Kidney (tissue), 14 donors: ENCODE results near the gene TULP4. TPM values are rescaled to one million over a fixed set of nuclear protein-coding genes. Genes with fewer than 3 reads are reported as not detected.

ENCODE experiments used
- DNase-seq, 5 donors: peaks; one replicate each; pipeline ENCODE4 v3.0.0-alpha.2; 2013 to 2020
- FAIRE-seq: peaks from 2 replicates; lab custom pipeline; 2012; peaks lifted over from hg19 to GRCh38; lab: Jason Lieb, UNC
- H3K27ac ChIP-seq, 2 donors: one replicate each; pipeline ENCODE4 v1.7.0; 2013; ENCODE audit warnings: low read depth in 2 of 2, low read length in 2 of 2, inconsistent platforms in 1 of 2
- H3K27me3 ChIP-seq: one replicate; pipeline ENCODE4 v1.7.1; 2013; ENCODE audit warnings: low read length, inconsistent platforms; ENCODE audit not compliant: control insufficient read depth, insufficient read depth
- H3K36me3 ChIP-seq, 3 donors: one replicate each; pipeline versions ENCODE4 v1.7.0 to v1.7.1; 2013; ENCODE audit warnings: low read length in 3 of 3, control low read depth in 1 of 3, inconsistent platforms in 1 of 3; ENCODE audit not compliant: insufficient read depth in 3 of 3, control insufficient read depth in 2 of 3
- H3K4me1 ChIP-seq, 3 donors: one replicate each; pipeline versions ENCODE4 v1.7.0 to v1.7.1; 2013; ENCODE audit warnings: low read length in 3 of 3, inconsistent platforms in 1 of 3, low read depth in 1 of 3; ENCODE audit not compliant: control insufficient read depth in 2 of 3, insufficient read depth in 2 of 3
- H3K4me3 ChIP-seq, 3 donors: one replicate each; pipeline versions ENCODE4 v1.7.0 to v1.8.1; 2013; ENCODE audit warnings: low read length in 3 of 3, control low read depth in 1 of 3, inconsistent platforms in 1 of 3
- H3K9ac ChIP-seq, 3 donors: one replicate each; pipeline versions ENCODE4 v1.7.0 to v1.7.1; 2013; ENCODE audit warnings: low read length in 3 of 3, control low read depth in 1 of 3, inconsistent platforms in 1 of 3
- H3K9me3 ChIP-seq, 3 donors: one replicate each; pipeline versions ENCODE4 v1.7.0 to v1.7.1; 2013; ENCODE audit warnings: low read length in 3 of 3, control low read depth in 1 of 3, inconsistent platforms in 1 of 3; ENCODE audit not compliant: control insufficient read depth in 2 of 3, insufficient read depth in 1 of 3
- CTCF ChIP-seq: IDR thresholded peaks from 3 replicates; pipeline ENCODE4 v1.5.1; 2012; ENCODE audit warnings: mild to moderate bottlenecking, moderate library complexity, borderline replicate concordance; ENCODE audit not compliant: insufficient read depth; ENCODE audit errors: extremely low read depth
- intact Hi-C: fragments of 100-400 bp; cut with DNase I; formaldehyde crosslinking; loops from one replicate; pipeline ENCODE4 v1.11.1; 2022
- polyA plus RNA-seq: library from polyadenylated mRNA; stranded (reverse); fragments of 350-450 nt; fragmentation: Illumina TruSeq; extraction: RNeasy Lipid Tissue Mini Kit (QIAGEN cat#74804); gene quantifications from one replicate; pipeline ENCODE4 v1.2.3, GENCODE V29; 2014; ENCODE audit warnings: low read depth, low replicate concordance; ENCODE audit not compliant: insufficient read depth
- total RNA-seq: library from RNA; stranded (reverse); fragmentation: NEBNext Ultra II Directional; extraction: Animal tissue kit (Norgen Biotek cat#: 25700); gene quantifications from one replicate; pipeline ENCODE4 v1.2.1, GENCODE V29; 2021
- donor health status: control.
- donor health status: control.
- donor health status: control.
- donor health status: control.
- donor health status: control.
- donor health status: DM: yes; HTN: yes; CAD: no.
- donor health status: Normal renal cell carcinoma (clear cell type).

TULP4 gene
- total and polyA plus RNA-seq, 2 donors from 2014 or later, result 3.3 to 114 TPM

- DNase-seq (peak in 1 of 5 donors; percentile 22), FAIRE-seq (no peak)
- peaks cover 2 to 19% (median 8%) of the 10 kb centered on the region in 3 donors for H3K36me3 ChIP-seq
- H3K4me1 ChIP-seq, result no peaks in the 10 kb centered on the region
- TF ChIP-seq CTCF, result no peak
- H3K9ac ChIP-seq, result no peak overlapping the region
- no peaks in the 10 kb centered on the region for H3K9me3 ChIP-seq
- no peaks in the 10 kb centered on the region for H3K27me3 ChIP-seq
- intact Hi-C loops, result no loop called here
- H3K4me3 ChIP-seq, result no peak overlapping the region
- H3K27ac ChIP-seq, result no peak overlapping the region
Observed at GRCh38 chr6:158499601-158500000, 187.3 kb downstream of the TULP4 start.

GRCh38 chr6:158500016-158500735 is 187.9 kb downstream of the TULP4 start:
- H3K4me1 ChIP-seq, result no peaks in the 10 kb centered on the region
- DNase-seq, result no peak
- no peak overlapping the region for H3K27ac ChIP-seq
- H3K4me3 ChIP-seq, result no peak overlapping the region
- peaks cover 2 to 17% (median 8%) of the 10 kb centered on the region in 3 donors for H3K36me3 ChIP-seq
- intact Hi-C loops, result no loop called here
- no peaks in the 10 kb centered on the region for H3K27me3 ChIP-seq
- H3K9me3 ChIP-seq, result no peaks in the 10 kb centered on the region
- no peak overlapping the region for H3K9ac ChIP-seq
- TF ChIP-seq CTCF, result no peak
- no peak for FAIRE-seq

- FAIRE-seq, result no peak
Observed at GRCh38 chr6:158501360-158502262, 189.3 kb downstream of the TULP4 start.

More at GRCh38 chr6:158501360-158502262, 189.3 kb downstream of the TULP4 start:
- Histone ChIP-seq H3K9me3 (no peaks in the 10 kb centered on the region), H3K36me3 (peaks cover 0 to 17% (median 8%) of the 10 kb centered on the region in 3 donors), H3K9ac (no peak overlapping the region), H3K4me1 (no peaks in the 10 kb centered on the region), H3K27me3 (no peaks in the 10 kb centered on the region), H3K4me3 (no peak overlapping the region), H3K27ac (no peak overlapping the region)
- DNase-seq, result no peak
- TF ChIP-seq CTCF, result no peak
- intact Hi-C loops, result no loop called here
